ENCODE measurements around the gene GSK3B. TPM values are rescaled to one million over a fixed set of nuclear protein-coding genes. Genes with fewer than 3 reads are reported as not detected.

The GSK3B gene
- total RNA-seq, 1 donor from 2014 or later: 88.6 TPM

GRCh38 chr3:120130656-120131055, 36.4 kb upstream of the GSK3B start:
- TF ChIP-seq CTCF (IDR thresholded peaks at IDR 0.05) (no peak), EZH2 (IDR thresholded peaks at IDR 0.05) (no peak), EZH2phosphoT487 (IDR thresholded peaks at IDR 0.05) (no peak)
- H3F3A ChIP-seq (ENCODE audit: low read depth): no peaks in the 10 kb centered on the region
- H4K20me1 ChIP-seq (ENCODE audit: low read depth): no peaks in the 10 kb centered on the region
- no peaks in the 10 kb centered on the region for H3K27me3 ChIP-seq
- H3K4me2 ChIP-seq: no peak overlapping the region
- no peak overlapping the region for H3K9ac ChIP-seq
- no peak overlapping the region for H3K27ac Mint-ChIP-seq
- H3K27ac ChIP-seq: no peak overlapping the region
- no peaks in the 10 kb centered on the region for H3K9me3 Mint-ChIP-seq
- H2AFZ ChIP-seq (replicated peaks): no peak overlapping the region
- no peak overlapping the region for H3K4me3 ChIP-seq
- H3K79me2 ChIP-seq (ENCODE audit: low read depth): no peaks in the 10 kb centered on the region
- no peaks in the 10 kb centered on the region for H3K36me3 ChIP-seq
- H3K4me3 Mint-ChIP-seq: no peak overlapping the region
- H3K36me3 Mint-ChIP-seq: no peaks in the 10 kb centered on the region
- no peaks in the 10 kb centered on the region for H3K9me3 ChIP-seq (ENCODE audit: low read depth)
- DNase-seq (ENCODE audit: low spot score): no peak
- H3K27me3 Mint-ChIP-seq (ENCODE audit: insufficient read depth, low read depth): peaks cover 2% of the 10 kb centered on the region
- H3K4me1 Mint-ChIP-seq: peaks cover 3% of the 10 kb centered on the region
- H3K4me1 ChIP-seq: no peaks in the 10 kb centered on the region

GRCh38 chr3:120129718-120130513, 35.7 kb upstream of the GSK3B start:
- Histone ChIP-seq H2AFZ (replicated peaks) (no peak overlapping the region), H3K4me1 (no peaks in the 10 kb centered on the region), H3F3A (ENCODE audit: low read depth) (no peaks in the 10 kb centered on the region), H3K4me3 (no peak overlapping the region), H3K79me2 (ENCODE audit: low read depth) (no peaks in the 10 kb centered on the region), H4K20me1 (ENCODE audit: low read depth) (no peaks in the 10 kb centered on the region), H3K36me3 (no peaks in the 10 kb centered on the region), H3K9me3 (ENCODE audit: low read depth) (no peaks in the 10 kb centered on the region), H3K27ac (no peak overlapping the region), H3K4me2 (no peak overlapping the region), H3K9ac (no peak overlapping the region), H3K27me3 (no peaks in the 10 kb centered on the region)
- Mint-ChIP-seq H3K4me1 (peaks cover 3% of the 10 kb centered on the region), H3K36me3 (no peaks in the 10 kb centered on the region), H3K4me3 (no peak overlapping the region), H3K9me3 (no peaks in the 10 kb centered on the region), H3K27ac (no peak overlapping the region), H3K27me3 (ENCODE audit: insufficient read depth, low read depth) (peaks cover 2% of the 10 kb centered on the region)
- TF ChIP-seq EZH2phosphoT487 (IDR thresholded peaks at IDR 0.05): no peak
- TF ChIP-seq CTCF (IDR thresholded peaks at IDR 0.05): no peak
- no peak for TF ChIP-seq EZH2 (IDR thresholded peaks at IDR 0.05)
- no peak for DNase-seq (ENCODE audit: low spot score)

- H3K27me3 Mint-ChIP-seq (ENCODE audit: insufficient read depth, low read depth): peaks cover 2% of the 10 kb centered on the region
- Histone ChIP-seq H3K9ac (no peak overlapping the region), H3K27me3 (no peaks in the 10 kb centered on the region), H3K4me2 (no peak overlapping the region), H3K9me3 (ENCODE audit: low read depth) (no peaks in the 10 kb centered on the region), H3K36me3 (no peaks in the 10 kb centered on the region), H2AFZ (replicated peaks) (no peak overlapping the region), H3F3A (ENCODE audit: low read depth) (no peaks in the 10 kb centered on the region), H3K27ac (no peak overlapping the region), H3K4me1 (no peaks in the 10 kb centered on the region), H3K4me3 (no peak overlapping the region), H4K20me1 (ENCODE audit: low read depth) (no peaks in the 10 kb centered on the region), H3K79me2 (ENCODE audit: low read depth) (no peaks in the 10 kb centered on the region)
- peaks cover 3% of the 10 kb centered on the region for H3K4me1 Mint-ChIP-seq
- H3K27ac Mint-ChIP-seq: no peak overlapping the region
- H3K4me3 Mint-ChIP-seq: no peak overlapping the region
- no peaks in the 10 kb centered on the region for H3K9me3 Mint-ChIP-seq
- TF ChIP-seq EZH2 (IDR thresholded peaks at IDR 0.05) (no peak), CTCF (IDR thresholded peaks at IDR 0.05) (no peak), EZH2phosphoT487 (IDR thresholded peaks at IDR 0.05) (no peak)
- H3K36me3 Mint-ChIP-seq: no peaks in the 10 kb centered on the region
- no peak for DNase-seq (ENCODE audit: low spot score)
Observed at GRCh38 chr3:120129051-120129450, 34.8 kb upstream of the GSK3B start.

Measured in neural progenitor cell (in vitro differentiated cells).